Measurements from ENCODE around the gene TMEM231.
A peak's percentile ranks its signal among the peaks of the same experiment; 100 is the strongest.
"Not testable (repeated sequence)": the region's sequence is repeated elsewhere in the genome, so short reads cannot be mapped to it uniquely, and the experiment has no call there.

The TMEM231 gene

GRCh38 chr16:75566040-75566757 is 10.1 kb upstream of the TMEM231 start, which contains the start of gene GABARAPL2:
Gene GABARAPL2, plus strand, starts transcription at chr16:75566379. Its CDS starts 108 bp downstream, at chr16:75566487.
- DNase-seq: peak; percentile 90

DNA sequence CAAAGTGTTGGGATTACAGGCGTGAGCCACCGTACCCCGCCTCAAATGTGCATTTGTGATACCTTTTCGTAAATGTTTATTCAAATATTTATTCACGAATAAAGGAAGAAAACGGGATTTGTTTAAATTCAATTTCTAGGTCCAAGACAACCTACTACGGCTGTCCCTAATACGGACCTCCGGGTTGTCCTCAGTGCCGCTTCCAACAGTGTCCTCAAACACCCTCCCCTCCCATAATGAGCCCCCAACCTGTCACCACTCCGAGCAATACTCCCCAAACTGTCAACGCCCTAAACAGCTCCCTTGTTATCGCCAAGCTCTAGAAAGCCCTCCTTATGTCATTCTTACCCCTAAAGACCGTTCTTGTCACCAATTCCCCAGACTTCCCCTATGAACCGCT is 9.6 kb upstream of the TMEM231 start:
- DNase-seq: no peak

DNA sequence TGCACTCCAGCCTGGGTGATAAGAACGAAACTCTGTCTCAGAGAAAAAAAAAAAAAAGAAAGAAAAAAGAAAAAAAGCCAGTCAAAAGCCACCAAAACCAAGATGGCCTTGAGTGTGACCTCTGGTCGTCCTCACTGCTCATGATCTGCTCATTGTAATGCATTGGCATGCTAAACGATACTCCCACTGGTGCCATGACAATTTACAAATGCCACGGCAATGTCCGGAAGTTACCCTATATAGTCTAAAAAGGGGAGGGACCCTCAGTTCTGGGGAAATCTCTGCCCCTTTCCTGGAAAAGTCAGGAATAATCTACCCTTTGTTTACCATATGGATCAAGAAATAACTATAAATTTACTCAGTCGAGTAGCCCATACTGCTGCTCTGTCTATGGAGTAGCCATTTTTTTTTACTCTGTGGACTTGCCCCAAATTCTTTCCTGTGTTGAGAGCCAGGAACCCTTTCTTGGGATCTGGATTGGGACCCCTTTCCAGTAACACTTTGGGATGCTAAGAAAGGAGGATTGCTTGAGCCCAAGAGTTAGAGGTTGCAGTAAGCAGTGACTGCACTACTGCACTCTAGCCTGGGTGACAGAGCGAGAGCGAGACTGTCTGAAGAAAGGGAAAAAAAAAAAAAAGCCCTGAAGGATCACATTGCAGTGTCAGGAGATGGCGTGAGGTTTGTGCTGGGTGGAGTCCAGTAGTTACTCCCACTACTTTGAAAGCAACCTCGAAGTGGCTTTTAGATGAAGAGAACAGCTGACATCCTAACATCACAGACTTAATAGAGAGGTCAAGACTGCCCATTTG is 3.7 kb upstream of the TMEM231 start:
- DNase-seq: peak; percentile 56

DNA sequence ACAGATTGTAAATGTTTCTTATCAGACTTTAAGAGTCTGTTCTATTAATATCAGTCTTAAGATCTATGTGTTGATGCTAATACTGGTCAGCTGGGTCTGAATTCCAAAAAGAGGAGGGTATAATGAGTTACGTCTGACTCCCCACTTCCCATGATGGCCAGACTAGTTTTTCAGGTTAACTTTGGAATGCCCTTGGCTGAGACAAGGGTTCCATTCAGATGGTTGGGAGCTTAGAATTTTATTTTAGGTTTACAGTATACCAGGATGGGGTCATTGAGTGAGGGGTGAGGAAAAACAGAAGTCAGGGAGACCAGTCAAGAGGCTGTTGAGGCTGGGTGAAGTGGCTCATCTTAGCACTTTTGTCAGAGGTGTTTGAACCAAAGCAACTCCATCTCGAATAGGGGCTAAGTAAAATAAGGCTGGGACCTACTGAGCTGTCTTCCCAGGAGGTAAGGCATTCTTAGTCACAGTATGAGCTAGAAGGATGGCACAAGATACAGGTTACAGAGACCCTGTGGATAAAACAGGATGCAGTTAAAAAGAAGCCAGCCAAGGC is 2.9 kb upstream of the TMEM231 start:
- no peak for DNase-seq

GRCh38 chr16:75556431-75556950 is 439 bp upstream of the TMEM231 start:
- DNase-seq: no peak

GRCh38 chr16:75555213-75555706 is 792 bp downstream of the TMEM231 start:
- DNase-seq: peak; percentile 87

DNA sequence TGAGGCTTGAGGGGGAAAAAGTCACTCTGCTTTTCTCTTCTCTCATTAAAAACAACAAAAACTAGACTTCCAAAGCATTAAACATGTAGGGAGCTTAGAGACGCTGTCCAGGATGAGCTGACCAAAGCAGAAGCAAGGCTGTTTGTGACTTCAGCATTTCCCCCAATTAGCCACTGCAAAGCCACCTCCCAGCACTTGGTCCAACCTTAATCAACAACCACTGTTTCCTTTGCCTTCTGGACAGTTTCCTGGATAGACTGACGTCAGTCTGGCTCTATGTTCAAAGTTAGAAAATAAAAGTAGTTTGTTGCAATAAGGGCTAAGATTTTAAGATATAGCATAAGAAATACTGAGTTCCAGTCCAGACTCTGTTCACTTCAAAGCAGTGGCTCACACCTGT is 3.1 kb downstream of the TMEM231 start:
- no peak for DNase-seq

GRCh38 chr16:75550211-75550662 is 5.8 kb downstream of the TMEM231 start:
- no peak for DNase-seq

DNA sequence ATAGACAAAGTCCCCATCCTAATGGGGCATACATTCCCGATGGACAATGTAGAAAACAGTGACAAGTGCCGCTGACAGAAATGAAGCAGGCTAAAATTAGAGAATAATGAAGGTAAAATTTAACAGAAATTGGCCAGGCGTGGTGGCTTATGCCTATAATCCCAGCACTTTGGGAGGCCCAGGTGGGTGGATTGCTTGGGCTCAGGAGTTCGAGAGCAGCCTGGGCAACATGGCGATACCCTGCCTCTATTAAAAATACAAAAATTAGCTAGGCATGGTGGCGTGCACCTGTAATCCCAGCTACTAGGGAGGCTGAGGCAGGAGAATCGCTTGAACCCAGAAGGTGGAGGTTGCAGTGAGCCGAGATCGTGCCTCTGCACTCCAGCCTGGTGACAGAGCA is 7.6 kb downstream of the TMEM231 start:
- not testable (repeated sequence) for DNase-seq

- no peak for DNase-seq
Measured at GRCh38 chr16:75546293-75546692, 9.8 kb downstream of the TMEM231 start.

DNA sequence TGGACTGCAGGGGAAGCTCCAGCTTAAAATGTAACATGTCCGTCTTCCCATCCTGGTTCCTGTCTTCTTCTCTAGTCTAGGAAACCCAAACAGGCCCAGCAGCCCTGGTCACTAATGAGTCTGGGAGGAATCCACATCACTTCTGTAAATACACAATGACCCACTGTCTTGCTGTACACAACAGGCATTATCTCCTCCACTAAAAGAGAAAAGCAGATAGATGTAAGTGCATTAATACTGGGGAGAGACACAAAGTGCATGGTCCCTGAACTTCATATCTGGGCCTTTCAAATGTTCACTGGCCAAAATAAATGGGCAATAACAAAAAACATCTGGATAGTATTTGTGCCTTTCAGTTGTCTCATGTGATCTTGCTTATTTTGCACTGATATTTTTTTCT is 10.2 kb downstream of the TMEM231 start:
- DNase-seq: not testable (repeated sequence)

- not testable (repeated sequence) for DNase-seq
Measured at GRCh38 chr16:75542462-75542861, 13.6 kb downstream of the TMEM231 start.

- DNase-seq: no peak
Measured at GRCh38 chr16:75541236-75541635, 14.8 kb downstream of the TMEM231 start.

DNA sequence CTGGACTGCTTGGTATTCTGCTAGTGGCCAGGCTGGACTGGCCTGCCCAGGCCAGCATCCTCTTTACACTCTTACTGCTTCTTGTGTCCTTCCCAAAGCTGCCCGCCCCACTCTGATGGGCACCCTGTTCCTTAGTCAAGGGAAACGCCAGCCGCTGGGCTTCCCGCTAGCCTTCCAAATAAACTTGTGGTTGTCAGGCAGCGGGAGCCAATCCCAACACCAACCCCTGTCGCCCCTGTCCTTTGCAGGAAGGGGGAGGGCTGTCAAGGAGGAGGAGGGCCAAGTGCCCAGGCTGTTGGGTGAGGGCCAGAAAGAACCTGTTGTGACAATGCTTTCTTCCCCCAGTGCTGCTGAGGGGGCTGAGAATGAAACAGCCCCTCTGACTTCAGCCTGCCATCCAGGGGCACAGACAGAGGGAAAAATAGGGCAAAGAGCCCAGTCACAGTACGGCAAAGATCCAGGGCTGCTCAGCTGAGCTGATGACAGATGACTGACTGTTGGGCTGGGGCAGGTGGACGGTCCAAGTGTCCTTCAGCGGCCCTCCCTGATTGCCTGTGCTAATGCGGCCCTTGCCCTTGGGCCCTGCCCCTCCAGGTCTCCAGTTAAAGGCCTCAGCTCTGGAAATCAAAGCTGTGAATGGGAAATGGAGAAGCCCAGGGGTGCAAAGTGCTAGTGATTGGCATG is 17.0 kb downstream of the TMEM231 start:
- DNase-seq: not testable (repeated sequence)

GRCh38 chr16:75537776-75538175 is 18.3 kb downstream of the TMEM231 start:
- DNase-seq: no peak

DNA sequence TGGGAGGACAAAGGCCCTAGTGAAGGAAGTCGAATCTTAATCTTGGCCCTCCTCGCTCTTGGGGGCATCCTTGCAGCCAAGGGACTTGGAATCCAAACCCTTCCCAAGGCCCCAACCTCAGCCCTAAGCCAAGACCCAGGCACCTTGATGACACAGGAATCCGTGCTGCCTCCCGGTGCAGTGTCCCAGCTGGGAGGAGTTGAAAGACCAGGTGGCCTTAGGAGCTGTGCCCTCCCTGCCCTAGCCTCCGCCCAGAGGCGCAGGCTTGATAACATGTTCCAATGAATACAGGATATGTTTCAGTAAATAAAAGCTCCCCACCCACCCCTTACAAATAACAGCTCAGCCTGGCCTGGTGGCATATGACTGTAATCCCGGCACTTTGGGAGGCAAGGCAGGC is 20.2 kb downstream of the TMEM231 start, which contains the start of gene CHST5:
CHST5 (minus strand) TSS at position 208 of the 400 bp plus-strand sequence. CDS start 5,724 bp downstream, outside the sequence.
- no peak for DNase-seq

DNA sequence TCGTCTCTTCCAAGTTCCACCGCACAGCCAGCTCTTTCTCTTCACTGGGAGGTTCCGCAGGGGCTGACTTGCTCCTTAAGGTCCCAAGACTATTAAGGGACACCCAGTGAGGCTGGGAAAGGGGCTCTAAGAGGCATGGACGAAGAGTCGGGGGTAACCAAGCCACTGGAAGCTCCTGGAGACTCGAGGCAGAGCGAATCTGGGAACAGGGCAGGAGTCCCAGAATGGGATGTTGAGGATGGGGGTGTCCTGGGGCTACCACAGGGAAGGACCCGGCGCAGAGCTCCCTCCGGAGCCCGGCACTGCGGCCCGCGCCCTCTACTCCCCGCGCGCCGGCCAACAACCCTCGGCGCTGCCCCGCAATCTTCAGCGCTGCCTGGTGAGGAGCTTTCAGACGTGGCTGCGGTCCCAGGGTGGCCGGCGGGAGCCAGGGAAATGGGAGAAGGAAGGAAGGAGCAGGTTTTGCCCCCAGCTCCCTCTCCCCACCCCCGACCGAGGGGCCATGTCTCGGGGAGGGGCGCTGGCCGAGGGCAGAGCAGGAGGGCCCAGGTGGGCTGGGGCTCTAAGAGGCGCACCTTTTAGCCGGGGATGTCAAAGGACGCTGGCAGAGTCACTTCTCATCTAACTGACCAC is 20.7 kb downstream of the TMEM231 start:
- no peak for DNase-seq

DNA sequence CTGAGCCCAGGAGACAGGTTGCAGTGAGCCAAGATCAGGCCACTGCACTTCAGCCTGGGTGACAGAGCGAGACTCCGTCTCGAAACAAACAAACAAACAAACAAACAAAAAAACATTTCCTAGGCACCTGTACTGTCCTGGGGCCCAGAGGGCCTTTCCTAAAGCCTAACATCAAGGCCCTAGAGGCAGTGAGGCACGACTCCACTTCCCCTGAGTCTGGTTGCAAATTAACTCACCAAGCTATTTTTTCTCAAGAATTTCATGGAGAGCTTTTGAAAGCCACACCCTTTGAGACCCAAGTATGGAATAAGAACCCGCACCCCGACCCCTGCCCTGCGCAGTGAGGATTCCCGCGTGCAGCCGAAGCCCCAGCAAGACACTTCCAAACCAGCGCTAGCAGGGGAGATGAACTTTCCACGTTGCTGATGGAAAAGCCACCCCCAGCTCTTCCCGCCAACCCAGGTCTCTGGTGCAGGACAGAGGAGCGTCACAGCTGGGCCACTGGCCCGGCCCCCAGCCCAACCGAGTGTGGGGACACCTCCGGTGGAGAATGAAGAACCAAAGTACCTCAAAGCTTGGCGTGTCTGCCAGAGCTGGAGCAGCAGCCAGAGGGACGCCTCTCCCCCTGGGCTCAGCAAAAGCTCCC is 21.4 kb downstream of the TMEM231 start:
- no peak for DNase-seq

- no peak for DNase-seq
Measured at GRCh38 chr16:75532791-75533190, 23.3 kb downstream of the TMEM231 start.

DNA sequence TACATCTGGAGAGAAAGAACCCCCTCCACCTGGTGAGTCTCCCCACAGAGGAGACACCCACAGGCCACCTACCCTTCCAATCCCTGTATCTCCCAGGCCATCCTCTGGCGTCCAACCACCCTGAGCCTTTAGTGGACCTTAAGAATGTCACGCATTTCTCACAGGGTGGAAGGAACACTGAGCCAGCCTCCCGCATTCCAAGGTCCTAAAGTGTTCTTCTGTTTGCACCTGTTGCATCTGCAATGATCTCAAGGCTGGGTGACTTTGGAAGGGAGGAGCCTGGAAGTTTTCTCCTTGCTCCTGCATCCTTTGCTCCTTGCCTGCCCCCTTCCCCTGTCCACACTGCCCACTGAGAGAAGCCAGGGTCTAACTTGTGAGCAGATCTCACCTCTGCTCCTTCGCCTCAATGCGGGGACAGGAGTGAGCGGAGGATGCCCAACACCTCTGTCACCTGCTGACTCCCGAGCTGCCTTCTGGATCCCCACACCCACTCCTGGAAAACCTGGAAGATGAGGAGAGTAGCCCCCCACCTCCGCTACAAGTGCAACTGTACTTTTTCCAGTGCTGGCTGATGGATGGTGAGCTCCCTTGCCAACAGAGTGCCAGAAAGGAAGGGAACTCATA is 23.8 kb downstream of the TMEM231 start:
- DNase-seq: no peak

- no peak for DNase-seq
Measured at GRCh38 chr16:75529959-75530358, 26.1 kb downstream of the TMEM231 start.

Data from left hindlimb (tissue), 1 donor.